ENCODE data around the gene USP17L30. TPM values are rescaled to one million over a fixed set of nuclear protein-coding genes. Genes with fewer than 3 reads are reported as not detected.

USP17L30 gene
- polyA plus RNA-seq, 4 donors = not detected

Other genes starting within 250 kb of the USP17L30 start
- gene FAM90A26, start 192.7 kb upstream of the USP17L30 start, polyA plus RNA-seq (ENCODE audit: insufficient read length in 4 of 4) = under 1 TPM in 1 of 4 donors, not detected in 3; 0.06 TPM
- gene USP17L10, start 152.5 kb upstream of the USP17L30 start, polyA plus RNA-seq (ENCODE audit: insufficient read length in 4 of 4) = not detected
- gene USP17L11, start 147.7 kb upstream of the USP17L30 start, polyA plus RNA-seq (ENCODE audit: insufficient read length in 4 of 4) = not detected
- not detected for gene USP17L12, start 143.0 kb upstream of the USP17L30 start, polyA plus RNA-seq (ENCODE audit: insufficient read length in 4 of 4)
- not detected for gene USP17L13, start 138.2 kb upstream of the USP17L30 start, polyA plus RNA-seq (ENCODE audit: insufficient read length in 4 of 4)
- gene USP17L15, start 128.7 kb upstream of the USP17L30 start, polyA plus RNA-seq (ENCODE audit: insufficient read length in 4 of 4) = not detected
- gene USP17L17, start 119.2 kb upstream of the USP17L30 start, polyA plus RNA-seq (ENCODE audit: insufficient read length in 4 of 4) = not detected
- gene USP17L18, start 114.5 kb upstream of the USP17L30 start, polyA plus RNA-seq (ENCODE audit: insufficient read length in 4 of 4) = not detected
- gene USP17L19, start 109.8 kb upstream of the USP17L30 start, polyA plus RNA-seq (ENCODE audit: insufficient read length in 4 of 4) = not detected
- gene USP17L20, start 105.0 kb upstream of the USP17L30 start, polyA plus RNA-seq (ENCODE audit: insufficient read length in 4 of 4) = not detected
- gene USP17L21, start 100.3 kb upstream of the USP17L30 start, polyA plus RNA-seq (ENCODE audit: insufficient read length in 4 of 4) = not detected
- gene USP17L22, start 95.5 kb upstream of the USP17L30 start, polyA plus RNA-seq (ENCODE audit: insufficient read length in 4 of 4) = under 1 TPM in 1 of 4 donors, not detected in 3; 0.13 TPM
- gene USP17L24, start 38.0 kb upstream of the USP17L30 start, polyA plus RNA-seq (ENCODE audit: insufficient read length in 4 of 4) = not detected
- gene USP17L25, start 33.2 kb upstream of the USP17L30 start, polyA plus RNA-seq (ENCODE audit: insufficient read length in 4 of 4) = not detected
- gene USP17L26, start 28.5 kb upstream of the USP17L30 start, polyA plus RNA-seq (ENCODE audit: insufficient read length in 4 of 4) = not detected
- gene USP17L5, start 23.7 kb upstream of the USP17L30 start, polyA plus RNA-seq (ENCODE audit: insufficient read length in 4 of 4) = not detected
- gene USP17L27, start 19.0 kb upstream of the USP17L30 start, polyA plus RNA-seq (ENCODE audit: insufficient read length in 4 of 4) = not detected
- not detected for gene USP17L28, start 14.2 kb upstream of the USP17L30 start, polyA plus RNA-seq (ENCODE audit: insufficient read length in 4 of 4)
- not detected for gene USP17L29, start 9.5 kb upstream of the USP17L30 start, polyA plus RNA-seq (ENCODE audit: insufficient read length in 4 of 4)
- not detected for gene DEFB131A, start 81.3 kb downstream of the USP17L30 start, polyA plus RNA-seq (ENCODE audit: insufficient read length in 4 of 4)

Data from left renal cortex interstitium (tissue), 4 donors.